Measurements from ENCODE around the gene HNRNPL. TPM values are rescaled to one million over a fixed set of nuclear protein-coding genes. Genes with fewer than 3 reads are reported as not detected.
A peak's percentile ranks its signal among the peaks of the same experiment; 100 is the strongest.

Gene HNRNPL
- total and polyA plus RNA-seq, 2 of the 8 experiments (the other 6 are each of a cell fraction or from before 2014, with no cell fraction given), result 404 to 779 TPM

GRCh38 chr19:38870612-38871011 lies 20.8 kb upstream of the HNRNPL start:
- peaks cover 7% of the 10 kb centered on the region; the same call in 1 of the 2 replicates for H3K23me2 ChIP-seq (ENCODE audit: low read depth, low read length)
- H3K9ac ChIP-seq (replicated peaks in 1 of 4; ENCODE audit: extremely low read depth in 1 of 4, low read depth in 3 of 4, low read length in 3 of 4), result no peak overlapping the region
- 0 out of 2 replicates have a peak overlapping the region, but pooled peaks have one; percentile 22 for H3K18ac ChIP-seq (ENCODE audit: extremely low read depth, low read length)
- DNase-seq (ENCODE audit: low read depth in 1 of 2, low spot score in 2 of 2), result no peak
- H4K8ac ChIP-seq (ENCODE audit: extremely low read depth, insufficient read depth, low read length), result no peak overlapping the region
- peak overlapping the region; percentile 45 for H4K91ac ChIP-seq (replicated peaks; ENCODE audit: insufficient read length, low read length)
- no peak overlapping the region for H2BK20ac ChIP-seq (ENCODE audit: low read length)
- no peak overlapping the region for H4K5ac ChIP-seq (ENCODE audit: insufficient read length, low read depth, low read length)
- no peak overlapping the region for H2AFZ ChIP-seq (ENCODE audit: low read length)
- H3K23ac ChIP-seq (ENCODE audit: insufficient read length), result no peak overlapping the region
- H3K79me2 ChIP-seq (ENCODE audit: control insufficient read depth in 1 of 2, insufficient read depth in 2 of 2, low read length in 2 of 2), result no peaks in the 10 kb centered on the region
- H3K4me3 ChIP-seq (ENCODE audit: extremely low read depth in 1 of 4, insufficient read depth in 2 of 4, low read depth in 3 of 4, low read length in 4 of 4), result peak overlapping the region in 2 of 4 experiments; percentile 50 to 63; a peak in 3 of 8 replicates
- H3K9me3 ChIP-seq (ENCODE audit: insufficient read depth in 2 of 2, low read depth in 1 of 2, low read length in 1 of 2), result no peaks in the 10 kb centered on the region
- H2BK120ac ChIP-seq (replicated peaks; ENCODE audit: low read depth, low read length), result no peak overlapping the region
- H3K4me1 ChIP-seq (replicated peaks in 1 of 4; ENCODE audit: control insufficient read depth in 3 of 4, insufficient read depth in 4 of 4, low read length in 3 of 4), result peaks cover 0 to 7% (median 4%) of the 10 kb centered on the region in 4 experiments; a peak in 5 of 7 replicates
- ChIA-PET CTCF (ENCODE audit: partially characterized antibody) (interaction anchor here (0.5 to 3.3 kb wide), 7 partner anchors 7 to 152 kb away, joined by 3 to 32 read pairs (median 4); partner anchors contain the start of gene NFKBIB), POLR2A (ENCODE audit: partially characterized antibody) (interaction anchor here (0.6 to 3.4 kb wide), 10 partner anchors 10 to 462 kb away, joined by 3 to 33 read pairs (median 4); partner anchors contain the start of genes FBXO17, HNRNPL, NFKBIB and SIRT2)
- H3K14ac ChIP-seq (ENCODE audit: insufficient read length), result no peak overlapping the region
- H2AK5ac ChIP-seq (ENCODE audit: low read depth, low read length), result no peak overlapping the region
- H3K56ac ChIP-seq (replicated peaks; ENCODE audit: insufficient read length, low read depth, low read length), result no peak overlapping the region
- no peaks in the 10 kb centered on the region for H4K20me1 ChIP-seq (replicated peaks in 1 of 2; ENCODE audit: control insufficient read depth in 1 of 2, insufficient read depth in 2 of 2, low read length in 2 of 2)
- H3K36me3 ChIP-seq (ENCODE audit: control insufficient read depth in 2 of 4, insufficient read depth in 4 of 4, low read length in 3 of 4), result no peaks in the 10 kb centered on the region
- no peaks in the 10 kb centered on the region for H3K79me1 ChIP-seq (ENCODE audit: low read depth, low read length)
- FAIRE-seq, result no peak
- H3K4ac ChIP-seq (replicated peaks; ENCODE audit: insufficient read length, low read depth, low read length), result no peak overlapping the region
- peak overlapping the region; percentile 74 to 79; a peak in 3 of 4 replicates for H3K4me2 ChIP-seq (ENCODE audit: insufficient read depth in 1 of 2, low read depth in 2 of 2, low read length in 2 of 2)
- H3K27me3 ChIP-seq (replicated peaks in 1 of 4; ENCODE audit: control insufficient read depth in 3 of 4, extremely low read depth in 1 of 4, insufficient read depth in 3 of 4, low read length in 3 of 4), result peaks cover 0 to 11% (median 5%) of the 10 kb centered on the region in 4 experiments; a peak in 5 of 7 replicates
- WGBS, 2 experiments (ENCODE audit: extremely low coverage in 1 of 2, insufficient coverage in 1 of 2, insufficient read length in 1 of 2, insufficient replicate concordance in 2 of 2, low coverage in 1 of 2, low lambda C conversion rate in 2 of 2, missing lambda C conversion rate in 1 of 2), result 93% methylated on average over 3 of the region's 19 CpGs; no CpG with 5 or more reads in 1 of the 2 experiments
- H2BK5ac ChIP-seq (ENCODE audit: low read depth, low read length), result no peak overlapping the region
- H3K27ac ChIP-seq (ENCODE audit: low read depth, low read length), result no peak overlapping the region
- H2BK12ac ChIP-seq (ENCODE audit: low read depth, low read length), result no peak overlapping the region
- H2BK15ac ChIP-seq (ENCODE audit: low read length), result no peak overlapping the region
- TF ChIP-seq TBP (IDR thresholded peaks at IDR 0.05; ENCODE audit: low read depth, low read length) (no peak), RXRA (IDR thresholded peaks at IDR 0.05; ENCODE audit: insufficient read depth, low read depth, low read length) (no peak), TAF1 (IDR thresholded peaks at IDR 0.05; ENCODE audit: low read depth, low read length) (no peak), RFX5 (IDR thresholded peaks at IDR 0.05; ENCODE audit: borderline replicate concordance, low read depth, low read length) (no peak), SIRT6 (IDR thresholded peaks at IDR 0.05; ENCODE audit: low read length) (no peak), CBX5 (IDR thresholded peaks at IDR 0.05; ENCODE audit: low read depth, low read length) (no peak), ZNF274 (IDR thresholded peaks at IDR 0.05; ENCODE audit: borderline replicate concordance, extremely low read depth, low read length) (no peak), SP2 (IDR thresholded peaks at IDR 0.05; ENCODE audit: low read length) (no peak), POLR2A (IDR thresholded peaks at IDR 0.05; ENCODE audit: control extremely low read depth in 1 of 2, low read depth in 2 of 2, low read length in 2 of 2) (no peak)
- TF ChIP-seq, protein P1, sequence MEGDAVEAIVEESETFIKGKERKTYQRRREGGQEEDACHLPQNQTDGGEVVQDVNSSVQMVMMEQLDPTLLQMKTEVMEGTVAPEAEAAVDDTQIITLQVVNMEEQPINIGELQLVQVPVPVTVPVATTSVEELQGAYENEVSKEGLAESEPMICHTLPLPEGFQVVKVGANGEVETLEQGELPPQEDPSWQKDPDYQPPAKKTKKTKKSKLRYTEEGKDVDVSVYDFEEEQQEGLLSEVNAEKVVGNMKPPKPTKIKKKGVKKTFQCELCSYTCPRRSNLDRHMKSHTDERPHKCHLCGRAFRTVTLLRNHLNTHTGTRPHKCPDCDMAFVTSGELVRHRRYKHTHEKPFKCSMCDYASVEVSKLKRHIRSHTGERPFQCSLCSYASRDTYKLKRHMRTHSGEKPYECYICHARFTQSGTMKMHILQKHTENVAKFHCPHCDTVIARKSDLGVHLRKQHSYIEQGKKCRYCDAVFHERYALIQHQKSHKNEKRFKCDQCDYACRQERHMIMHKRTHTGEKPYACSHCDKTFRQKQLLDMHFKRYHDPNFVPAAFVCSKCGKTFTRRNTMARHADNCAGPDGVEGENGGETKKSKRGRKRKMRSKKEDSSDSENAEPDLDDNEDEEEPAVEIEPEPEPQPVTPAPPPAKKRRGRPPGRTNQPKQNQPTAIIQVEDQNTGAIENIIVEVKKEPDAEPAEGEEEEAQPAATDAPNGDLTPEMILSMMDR (IDR thresholded peaks at IDR 0.05; ENCODE audit: control extremely low read depth in 1 of 3, insufficient read depth in 1 of 3, low read depth in 1 of 3, low read length in 3 of 3), result no peak
- TF ChIP-seq, protein P2, sequence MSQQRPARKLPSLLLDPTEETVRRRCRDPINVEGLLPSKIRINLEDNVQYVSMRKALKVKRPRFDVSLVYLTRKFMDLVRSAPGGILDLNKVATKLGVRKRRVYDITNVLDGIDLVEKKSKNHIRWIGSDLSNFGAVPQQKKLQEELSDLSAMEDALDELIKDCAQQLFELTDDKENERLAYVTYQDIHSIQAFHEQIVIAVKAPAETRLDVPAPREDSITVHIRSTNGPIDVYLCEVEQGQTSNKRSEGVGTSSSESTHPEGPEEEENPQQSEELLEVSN (IDR thresholded peaks at IDR 0.05), result no peak

Data from H1 (cell line).